ENCODE measurements around the gene TMEM213. TPM values are rescaled to one million over a fixed set of nuclear protein-coding genes. Genes with fewer than 3 reads are reported as not detected.

Gene TMEM213
- total and polyA plus RNA-seq, 2 of the 8 experiments (the other 6 are each of a cell fraction or from before 2014, with no cell fraction given) = 0.21 to 0.67 TPM

DNA sequence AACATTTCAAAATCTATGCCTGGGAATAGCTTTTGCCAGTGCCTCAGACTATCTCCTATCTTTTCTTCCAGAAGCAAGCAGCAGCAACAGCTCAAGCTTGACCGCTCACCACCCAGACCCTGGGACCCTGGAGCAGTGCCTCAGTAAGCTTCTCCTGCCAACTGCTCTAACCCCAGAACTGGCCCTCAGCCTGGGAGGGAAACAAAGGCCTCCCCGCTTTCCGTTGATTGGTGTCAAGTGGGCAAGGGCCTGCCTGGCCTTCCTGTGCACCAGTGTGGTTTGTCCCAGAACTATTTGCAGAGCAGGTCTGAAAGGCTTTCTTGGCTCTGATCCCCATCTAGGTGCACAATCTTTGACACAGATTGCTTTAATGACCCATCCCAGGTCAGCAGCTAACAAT is 3.5 kb downstream of the TMEM213 start (continued):
- no peak for TF ChIP-seq JUN (IDR thresholded peaks at IDR 0.05; ENCODE audit: low read depth, low read length)

All from H1 (cell line).